DOHH2 (cell line): Measurements from ENCODE around the gene PALB2.

ENCODE experiments used
- CTCF ChIP-seq: fragments of 200-600 bp; sonication (generic); IDR thresholded peaks from one replicate; pipeline ENCODE4 v1.5.1; 2014; ENCODE audit warnings: antibody characterized with exemption, mild to moderate bottlenecking, low read depth, low read length; ENCODE audit not compliant: poor library complexity, severe bottlenecking
- EZH2phosphoT487 ChIP-seq: fragments of 200-600 bp; sonication (generic); IDR thresholded peaks from 2 replicates; pipeline ENCODE4 v1.6.1; 2017; ENCODE audit warnings: borderline replicate concordance, mild to moderate bottlenecking, antibody characterized with exemption, low read length, moderate library complexity, mixed read lengths

- no peak for TF ChIP-seq EZH2phosphoT487
- no peak for TF ChIP-seq CTCF
Observed at GRCh38 chr16:23570992-23571632, 70.0 kb downstream of the PALB2 start.
